Measurements from ENCODE around the gene ZNF784. TPM values are rescaled to one million over a fixed set of nuclear protein-coding genes. Genes with fewer than 3 reads are reported as not detected.

ZNF784 gene
- total and polyA plus RNA-seq, 9 of the 15 experiments (the other 6 are each of a cell fraction or from before 2014, with no cell fraction given), result 0.14 to 6.1 (median 2.1) TPM

DNA sequence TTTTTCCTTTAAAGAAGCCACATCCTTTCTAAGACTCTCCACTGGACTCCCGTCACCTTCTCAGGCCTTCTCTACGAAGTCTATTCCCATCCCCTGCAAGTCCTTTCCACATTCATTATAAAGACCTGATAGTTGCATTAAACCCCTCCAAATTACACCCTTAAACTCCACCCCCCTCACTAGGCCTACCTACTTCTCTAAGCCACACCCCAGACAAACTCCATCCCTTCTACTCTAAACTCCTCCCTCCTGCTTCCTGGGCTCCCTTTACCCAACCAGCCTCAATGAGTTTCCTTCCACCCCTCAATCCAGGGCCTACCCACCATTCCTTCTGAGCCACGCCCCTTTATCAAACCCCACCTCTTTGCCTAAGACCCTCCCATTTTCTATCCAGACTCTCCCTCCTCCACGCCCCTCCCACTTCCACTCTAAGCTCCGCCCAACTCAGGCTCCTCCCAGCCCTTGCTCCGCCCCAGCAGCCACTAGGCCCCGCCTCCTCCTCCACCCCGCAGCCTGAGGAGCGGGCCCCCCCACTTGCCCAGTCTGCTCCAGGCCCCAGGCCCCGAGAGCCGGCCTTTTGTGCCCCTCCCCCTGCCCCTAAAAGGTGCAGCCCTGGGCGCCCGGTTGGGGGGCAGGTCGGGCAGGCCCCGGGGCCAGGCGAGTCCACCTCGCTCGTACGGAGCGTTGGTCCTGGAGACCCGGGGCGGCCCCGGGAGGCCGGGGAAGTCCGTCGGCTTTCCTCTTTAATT lies 25.5 kb downstream of the ZNF784 start (continued):
- TF ChIP-seq ZNF592 (IDR thresholded peaks at IDR 0.05) (no peak), MAFK (IDR thresholded peaks at IDR 0.05; ENCODE audit: low read length) (no peak), NELFE (IDR thresholded peaks at IDR 0.05; ENCODE audit: insufficient read depth, insufficient read length) (no peak), NR2C1 (IDR thresholded peaks at IDR 0.05) (no peak), NR2C1 (tag; IDR thresholded peaks at IDR 0.05) (no peak), ASH1L (IDR thresholded peaks at IDR 0.05; ENCODE audit: borderline replicate concordance, low read depth, partially characterized antibody) (no peak), PHTF2 (CRISPR knock-in tag; IDR thresholded peaks at IDR 0.05) (0 out of 2 replicates have a peak, but pooled peaks have one; percentile 28), TARDBP (IDR thresholded peaks at IDR 0.05) (0 out of 2 replicates have a peak, but pooled peaks have one; percentile 55), SMAD4 (CRISPR knock-in tag; conservative IDR thresholded peaks at IDR 0.05) (peak; percentile 50; the same call in 1 of the 2 replicates), TSC22D4 (tag; IDR thresholded peaks at IDR 0.05) (no peak), PCBP1 (IDR thresholded peaks at IDR 0.05; ENCODE audit: low read depth, low read length, poor library complexity, severe bottlenecking) (peak; percentile 89), MTA3 (IDR thresholded peaks at IDR 0.05; ENCODE audit: borderline replicate concordance) (no peak), THRAP3 (IDR thresholded peaks at IDR 0.05; ENCODE audit: borderline replicate concordance) (no peak), OTX1 (CRISPR knock-in tag; IDR thresholded peaks at IDR 0.05) (peak; percentile 72), ZNF644 (tag; IDR thresholded peaks at IDR 0.05; ENCODE audit: low read depth) (no peak)
- TF ChIP-seq, protein P1, sequence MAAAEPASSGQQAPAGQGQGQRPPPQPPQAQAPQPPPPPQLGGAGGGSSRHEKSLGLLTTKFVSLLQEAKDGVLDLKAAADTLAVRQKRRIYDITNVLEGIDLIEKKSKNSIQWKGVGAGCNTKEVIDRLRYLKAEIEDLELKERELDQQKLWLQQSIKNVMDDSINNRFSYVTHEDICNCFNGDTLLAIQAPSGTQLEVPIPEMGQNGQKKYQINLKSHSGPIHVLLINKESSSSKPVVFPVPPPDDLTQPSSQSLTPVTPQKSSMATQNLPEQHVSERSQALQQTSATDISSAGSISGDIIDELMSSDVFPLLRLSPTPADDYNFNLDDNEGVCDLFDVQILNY (CRISPR knock-in tag; IDR thresholded peaks at IDR 0.05), result no peak
- TF ChIP-seq, protein P2, sequence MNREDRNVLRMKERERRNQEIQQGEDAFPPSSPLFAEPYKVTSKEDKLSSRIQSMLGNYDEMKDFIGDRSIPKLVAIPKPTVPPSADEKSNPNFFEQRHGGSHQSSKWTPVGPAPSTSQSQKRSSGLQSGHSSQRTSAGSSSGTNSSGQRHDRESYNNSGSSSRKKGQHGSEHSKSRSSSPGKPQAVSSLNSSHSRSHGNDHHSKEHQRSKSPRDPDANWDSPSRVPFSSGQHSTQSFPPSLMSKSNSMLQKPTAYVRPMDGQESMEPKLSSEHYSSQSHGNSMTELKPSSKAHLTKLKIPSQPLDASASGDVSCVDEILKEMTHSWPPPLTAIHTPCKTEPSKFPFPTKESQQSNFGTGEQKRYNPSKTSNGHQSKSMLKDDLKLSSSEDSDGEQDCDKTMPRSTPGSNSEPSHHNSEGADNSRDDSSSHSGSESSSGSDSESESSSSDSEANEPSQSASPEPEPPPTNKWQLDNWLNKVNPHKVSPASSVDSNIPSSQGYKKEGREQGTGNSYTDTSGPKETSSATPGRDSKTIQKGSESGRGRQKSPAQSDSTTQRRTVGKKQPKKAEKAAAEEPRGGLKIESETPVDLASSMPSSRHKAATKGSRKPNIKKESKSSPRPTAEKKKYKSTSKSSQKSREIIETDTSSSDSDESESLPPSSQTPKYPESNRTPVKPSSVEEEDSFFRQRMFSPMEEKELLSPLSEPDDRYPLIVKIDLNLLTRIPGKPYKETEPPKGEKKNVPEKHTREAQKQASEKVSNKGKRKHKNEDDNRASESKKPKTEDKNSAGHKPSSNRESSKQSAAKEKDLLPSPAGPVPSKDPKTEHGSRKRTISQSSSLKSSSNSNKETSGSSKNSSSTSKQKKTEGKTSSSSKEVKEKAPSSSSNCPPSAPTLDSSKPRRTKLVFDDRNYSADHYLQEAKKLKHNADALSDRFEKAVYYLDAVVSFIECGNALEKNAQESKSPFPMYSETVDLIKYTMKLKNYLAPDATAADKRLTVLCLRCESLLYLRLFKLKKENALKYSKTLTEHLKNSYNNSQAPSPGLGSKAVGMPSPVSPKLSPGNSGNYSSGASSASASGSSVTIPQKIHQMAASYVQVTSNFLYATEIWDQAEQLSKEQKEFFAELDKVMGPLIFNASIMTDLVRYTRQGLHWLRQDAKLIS (CRISPR knock-in tag; IDR thresholded peaks at IDR 0.05), result peak; percentile 78; the same call in 1 of the 2 replicates
- TF ChIP-seq, protein P3, sequence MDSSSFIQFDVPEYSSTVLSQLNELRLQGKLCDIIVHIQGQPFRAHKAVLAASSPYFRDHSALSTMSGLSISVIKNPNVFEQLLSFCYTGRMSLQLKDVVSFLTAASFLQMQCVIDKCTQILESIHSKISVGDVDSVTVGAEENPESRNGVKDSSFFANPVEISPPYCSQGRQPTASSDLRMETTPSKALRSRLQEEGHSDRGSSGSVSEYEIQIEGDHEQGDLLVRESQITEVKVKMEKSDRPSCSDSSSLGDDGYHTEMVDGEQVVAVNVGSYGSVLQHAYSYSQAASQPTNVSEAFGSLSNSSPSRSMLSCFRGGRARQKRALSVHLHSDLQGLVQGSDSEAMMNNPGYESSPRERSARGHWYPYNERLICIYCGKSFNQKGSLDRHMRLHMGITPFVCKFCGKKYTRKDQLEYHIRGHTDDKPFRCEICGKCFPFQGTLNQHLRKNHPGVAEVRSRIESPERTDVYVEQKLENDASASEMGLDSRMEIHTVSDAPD (CRISPR knock-in tag; IDR thresholded peaks at IDR 0.05), result no peak

Measured in K562 (cell line).